ENCODE results near the gene NOTO.

NOTO gene

GRCh38 chr2:73258913-73259215, 56.5 kb downstream of the NOTO start:
- Histone ChIP-seq H3K36me3 (replicated peaks; ENCODE audit: insufficient read depth, low read length) (no peaks in the 10 kb centered on the region), H3K4me1 (ENCODE audit: low read length) (no peaks in the 10 kb centered on the region), H3K9ac (ENCODE audit: low read length) (no peak overlapping the region), H3K4me3 (ENCODE audit: low read length) (no peak overlapping the region), H3K27ac (ENCODE audit: low read length) (no peak overlapping the region), H3K27me3 (replicated peaks; ENCODE audit: insufficient read depth, low read length) (no peaks in the 10 kb centered on the region), H3K9me3 (replicated peaks; ENCODE audit: insufficient read depth, low read length) (no peaks in the 10 kb centered on the region), H3K9me2 (replicated peaks; ENCODE audit: insufficient read depth, low read length) (no peaks in the 10 kb centered on the region), H3K79me2 (ENCODE audit: low read length) (no peaks in the 10 kb centered on the region), H2AFZ (ENCODE audit: low read length) (no peak overlapping the region), H4K20me1 (ENCODE audit: insufficient read depth, low read length) (no peaks in the 10 kb centered on the region), H3K4me2 (ENCODE audit: low read depth, low read length) (no peak overlapping the region), H3F3A (ENCODE audit: insufficient read depth, low read length) (no peaks in the 10 kb centered on the region; the same call in 1 of the 2 replicates)
- no peak for DNase-seq
- no peak for TF ChIP-seq EZH2 (optimal IDR thresholded peaks at IDR 0.05; ENCODE audit: low read depth, low read length)
- no peak for TF ChIP-seq EZH2phosphoT487 (IDR thresholded peaks at IDR 0.05; ENCODE audit: low read length)
- no peak for TF ChIP-seq CTCF (IDR thresholded peaks at IDR 0.05; ENCODE audit: low read length)

GRCh38 chr2:73259276-73259675, 56.9 kb downstream of the NOTO start:
- H3K9me3 ChIP-seq (replicated peaks; ENCODE audit: insufficient read depth, low read length), result no peaks in the 10 kb centered on the region
- no peaks in the 10 kb centered on the region for H3K79me2 ChIP-seq (ENCODE audit: low read length)
- H4K20me1 ChIP-seq (ENCODE audit: insufficient read depth, low read length), result no peaks in the 10 kb centered on the region
- H3K27ac ChIP-seq (ENCODE audit: low read length), result no peak overlapping the region
- no peak for DNase-seq
- no peak overlapping the region for H3K4me2 ChIP-seq (ENCODE audit: low read depth, low read length)
- H3K4me3 ChIP-seq (ENCODE audit: low read length), result no peak overlapping the region
- H2AFZ ChIP-seq (ENCODE audit: low read length), result no peak overlapping the region
- H3K27me3 ChIP-seq (replicated peaks; ENCODE audit: insufficient read depth, low read length), result no peaks in the 10 kb centered on the region
- H3K4me1 ChIP-seq (ENCODE audit: low read length), result no peaks in the 10 kb centered on the region
- H3K9me2 ChIP-seq (replicated peaks; ENCODE audit: insufficient read depth, low read length), result no peaks in the 10 kb centered on the region
- H3K36me3 ChIP-seq (replicated peaks; ENCODE audit: insufficient read depth, low read length), result no peaks in the 10 kb centered on the region
- no peaks in the 10 kb centered on the region; the same call in 1 of the 2 replicates for H3F3A ChIP-seq (ENCODE audit: insufficient read depth, low read length)
- H3K9ac ChIP-seq (ENCODE audit: low read length), result no peak overlapping the region
- no peak for TF ChIP-seq CTCF (IDR thresholded peaks at IDR 0.05; ENCODE audit: low read length)
- TF ChIP-seq EZH2 (optimal IDR thresholded peaks at IDR 0.05; ENCODE audit: low read depth, low read length), result no peak
- TF ChIP-seq EZH2phosphoT487 (IDR thresholded peaks at IDR 0.05; ENCODE audit: low read length), result no peak

DNA sequence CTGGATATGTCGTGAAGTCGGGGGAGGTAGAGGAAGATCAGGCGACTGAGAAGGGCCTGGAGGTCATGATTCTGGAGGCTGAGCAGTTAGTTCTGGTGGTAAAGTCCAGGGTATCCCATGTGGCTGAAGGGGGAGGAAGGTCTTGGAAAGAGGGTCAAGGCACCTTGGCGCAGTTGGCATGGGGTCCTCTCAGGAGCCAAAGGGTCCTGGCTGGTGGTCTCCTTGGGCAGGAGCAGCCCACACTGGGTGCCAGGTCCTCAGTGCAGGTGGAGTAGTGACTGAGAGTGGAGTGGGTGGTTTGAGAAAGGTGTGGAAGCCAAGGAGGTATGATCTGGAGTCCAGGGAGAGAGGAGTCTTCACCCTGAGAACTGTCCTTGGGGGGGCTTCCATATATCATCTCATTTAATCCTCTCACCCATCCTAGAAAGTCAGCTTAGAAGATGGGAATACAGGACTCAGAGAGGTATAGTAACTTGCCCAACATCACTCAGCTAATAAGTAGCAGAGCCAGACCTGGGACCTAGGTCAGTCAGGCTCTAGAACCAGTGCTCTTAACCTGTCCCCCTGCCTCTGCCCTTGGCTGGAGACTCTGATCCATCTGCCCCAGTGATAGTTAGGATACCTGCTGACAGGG, 57.4 kb downstream of the NOTO start:
- Histone ChIP-seq H3K36me3 (replicated peaks; ENCODE audit: insufficient read depth, low read length) (no peaks in the 10 kb centered on the region), H3K4me2 (ENCODE audit: low read depth, low read length) (no peak overlapping the region), H4K20me1 (ENCODE audit: insufficient read depth, low read length) (no peaks in the 10 kb centered on the region), H3K4me3 (ENCODE audit: low read length) (no peak overlapping the region), H2AFZ (ENCODE audit: low read length) (no peak overlapping the region), H3K9me2 (replicated peaks; ENCODE audit: insufficient read depth, low read length) (no peaks in the 10 kb centered on the region), H3K9ac (ENCODE audit: low read length) (no peak overlapping the region), H3F3A (ENCODE audit: insufficient read depth, low read length) (no peaks in the 10 kb centered on the region; the same call in 1 of the 2 replicates), H3K27me3 (replicated peaks; ENCODE audit: insufficient read depth, low read length) (no peaks in the 10 kb centered on the region), H3K79me2 (ENCODE audit: low read length) (no peaks in the 10 kb centered on the region), H3K9me3 (replicated peaks; ENCODE audit: insufficient read depth, low read length) (no peaks in the 10 kb centered on the region), H3K27ac (ENCODE audit: low read length) (no peak overlapping the region), H3K4me1 (ENCODE audit: low read length) (no peaks in the 10 kb centered on the region)
- DNase-seq, result no peak
- TF ChIP-seq CTCF (IDR thresholded peaks at IDR 0.05; ENCODE audit: low read length), result no peak
- TF ChIP-seq EZH2phosphoT487 (IDR thresholded peaks at IDR 0.05; ENCODE audit: low read length), result no peak
- TF ChIP-seq EZH2 (optimal IDR thresholded peaks at IDR 0.05; ENCODE audit: low read depth, low read length), result no peak

Data from MM.1S (cell line).